Parathyroid adenoma (tissue), 2 donors: Measurements from ENCODE around the gene HAND2.

Source experiments
- H2AFZ ChIP-seq: fragments of 300-600 bp; sonication (generic); one replicate; pipeline ENCODE4 v1.7.0; 2017; ENCODE audit warnings: antibody characterized with exemption, mild to moderate bottlenecking
- H3K27ac ChIP-seq: fragments of 300-600 bp; sonication (generic); one replicate; pipeline ENCODE4 v1.7.0; 2017
- H3K27me3 ChIP-seq: fragments of 300-600 bp; sonication (generic); one replicate; pipeline ENCODE4 v1.7.0; 2017; ENCODE audit warnings: low read length; ENCODE audit not compliant: control insufficient read depth, insufficient read depth
- H3K36me3 ChIP-seq: fragments of 300-600 bp; sonication (generic); one replicate; pipeline ENCODE4 v1.7.0; 2017; ENCODE audit warnings: low read length; ENCODE audit not compliant: control insufficient read depth, insufficient read depth
- H3K4me1 ChIP-seq: fragments of 300-600 bp; sonication (generic); one replicate; pipeline ENCODE4 v1.7.0; 2017; ENCODE audit warnings: control low read depth
- H3K4me2 ChIP-seq: fragments of 300-600 bp; sonication (generic); one replicate; pipeline ENCODE4 v1.7.0; 2017; ENCODE audit warnings: low read length
- H3K4me3 ChIP-seq: fragments of 300-600 bp; sonication (generic); one replicate; pipeline ENCODE4 v1.7.0; 2017; ENCODE audit warnings: low read depth, low read length
- H3K79me2 ChIP-seq: fragments of 300-600 bp; sonication (generic); one replicate; pipeline ENCODE4 v1.7.0; 2017; ENCODE audit warnings: control low read depth
- H3K9ac ChIP-seq: fragments of 300-600 bp; sonication (generic); one replicate; pipeline ENCODE4 v1.7.0; 2017; ENCODE audit warnings: mild to moderate bottlenecking
- H3K9me3 ChIP-seq: fragments of 300-600 bp; sonication (generic); one replicate; pipeline ENCODE4 v1.7.0; 2017; ENCODE audit warnings: low read length; ENCODE audit not compliant: control insufficient read depth
- CTCF ChIP-seq: fragments of 300-600 bp; sonication (generic); IDR thresholded peaks from one replicate; pipeline ENCODE4 v1.7.0; 2017; ENCODE audit warnings: antibody characterized with exemption, mild to moderate bottlenecking
- donor health status: primary hyperparathyroidism.

HAND2 gene

GRCh38 chr4:173517781-173518424, 12.1 kb downstream of the HAND2 start:
- H3K79me2 ChIP-seq, result no peaks in the 10 kb centered on the region
- H3K9me3 ChIP-seq, result no peaks in the 10 kb centered on the region
- no peak overlapping the region for H3K4me2 ChIP-seq
- no peaks in the 10 kb centered on the region for H3K4me1 ChIP-seq
- TF ChIP-seq CTCF, result no peak
- no peak overlapping the region for H3K27ac ChIP-seq
- no peak overlapping the region for H3K9ac ChIP-seq
- no peak overlapping the region for H3K4me3 ChIP-seq
- H3K27me3 ChIP-seq, result peaks cover 7% of the 10 kb centered on the region
- no peaks in the 10 kb centered on the region for H3K36me3 ChIP-seq
- H2AFZ ChIP-seq, result no peak overlapping the region

- Histone ChIP-seq H3K9ac (no peak overlapping the region), H3K27ac (no peak overlapping the region), H3K9me3 (no peaks in the 10 kb centered on the region), H3K27me3 (peaks cover 3% of the 10 kb centered on the region), H3K4me2 (no peak overlapping the region), H3K36me3 (no peaks in the 10 kb centered on the region), H3K79me2 (no peaks in the 10 kb centered on the region), H2AFZ (no peak overlapping the region), H3K4me1 (no peaks in the 10 kb centered on the region), H3K4me3 (no peak overlapping the region)
- TF ChIP-seq CTCF, result no peak
These were observed 13.2 kb downstream of the HAND2 start for GRCh38 chr4:173516621-173517524.

GRCh38 chr4:173515458-173515857, 14.6 kb downstream of the HAND2 start:
- H3K36me3 ChIP-seq, result no peaks in the 10 kb centered on the region
- H3K79me2 ChIP-seq, result no peaks in the 10 kb centered on the region
- no peak overlapping the region for H3K9ac ChIP-seq
- no peaks in the 10 kb centered on the region for H3K9me3 ChIP-seq
- H2AFZ ChIP-seq, result no peak overlapping the region
- H3K27me3 ChIP-seq, result no peaks in the 10 kb centered on the region
- H3K4me2 ChIP-seq, result no peak overlapping the region
- TF ChIP-seq CTCF, result no peak
- H3K27ac ChIP-seq, result no peak overlapping the region
- H3K4me1 ChIP-seq, result no peaks in the 10 kb centered on the region
- H3K4me3 ChIP-seq, result no peak overlapping the region

- Histone ChIP-seq H2AFZ (no peak overlapping the region), H3K4me3 (no peak overlapping the region), H3K9me3 (no peaks in the 10 kb centered on the region), H3K9ac (no peak overlapping the region), H3K36me3 (no peaks in the 10 kb centered on the region), H3K27ac (no peak overlapping the region), H3K4me1 (no peaks in the 10 kb centered on the region), H3K27me3 (no peaks in the 10 kb centered on the region), H3K4me2 (no peak overlapping the region), H3K79me2 (no peaks in the 10 kb centered on the region)
- no peak for TF ChIP-seq CTCF
These were observed 15.3 kb downstream of the HAND2 start for GRCh38 chr4:173514641-173515217.
